HS-5 (cell line): ENCODE data around the gene ABLIM3.

ENCODE experiments used
- DNase-seq: peaks from one replicate; pipeline ENCODE4 v3.0.0-alpha.2; 2012; ENCODE audit warnings: low read depth

ABLIM3 gene

GRCh38 chr5:149282027-149282965, 141.0 kb downstream of the ABLIM3 start:
- no peak for DNase-seq

DNA sequence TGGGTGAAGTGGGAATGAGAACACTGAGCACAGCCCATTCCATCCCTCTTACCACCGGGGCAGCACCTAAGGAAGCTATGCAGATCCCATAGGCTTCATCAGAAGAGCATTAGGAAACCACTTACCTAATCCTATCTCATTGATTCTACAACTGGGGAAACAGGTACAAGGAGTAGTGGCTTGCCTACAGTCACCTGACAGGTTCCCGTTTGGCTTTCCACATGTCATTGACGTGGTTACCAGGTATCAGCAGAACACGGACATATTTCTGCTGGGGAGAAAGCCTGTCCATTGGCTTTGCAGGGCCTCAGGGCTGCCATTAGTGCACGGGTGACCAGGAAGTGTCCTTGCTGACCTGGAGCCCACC, 141.7 kb downstream of the ABLIM3 start:
- no peak for DNase-seq

GRCh38 chr5:149283626-149284480, 142.6 kb downstream of the ABLIM3 start:
- DNase-seq = no peak

DNA sequence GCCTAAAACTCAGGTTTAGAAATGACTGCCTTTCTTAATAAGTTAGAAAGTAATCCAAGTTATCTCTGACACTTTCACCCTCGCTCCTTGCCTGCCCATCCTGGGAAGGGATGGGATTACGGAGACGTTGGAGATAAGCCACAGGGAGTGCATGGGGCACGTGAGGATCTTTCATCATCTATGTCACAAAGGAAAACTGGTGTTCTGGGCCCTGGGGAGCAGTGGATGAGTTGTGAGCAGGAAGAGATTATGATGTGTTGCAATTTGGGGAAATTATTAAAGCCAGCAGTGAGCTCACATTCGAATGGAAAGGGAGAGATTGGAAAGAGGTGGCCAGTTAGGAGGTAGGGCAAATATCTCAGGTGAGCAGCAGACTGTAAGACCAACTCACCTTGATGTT, 143.2 kb downstream of the ABLIM3 start:
- DNase-seq = no peak

GRCh38 chr5:149285153-149285552, 143.9 kb downstream of the ABLIM3 start:
- no peak for DNase-seq

GRCh38 chr5:149288436-149288835, 147.1 kb downstream of the ABLIM3 start:
- DNase-seq = no peak

DNA sequence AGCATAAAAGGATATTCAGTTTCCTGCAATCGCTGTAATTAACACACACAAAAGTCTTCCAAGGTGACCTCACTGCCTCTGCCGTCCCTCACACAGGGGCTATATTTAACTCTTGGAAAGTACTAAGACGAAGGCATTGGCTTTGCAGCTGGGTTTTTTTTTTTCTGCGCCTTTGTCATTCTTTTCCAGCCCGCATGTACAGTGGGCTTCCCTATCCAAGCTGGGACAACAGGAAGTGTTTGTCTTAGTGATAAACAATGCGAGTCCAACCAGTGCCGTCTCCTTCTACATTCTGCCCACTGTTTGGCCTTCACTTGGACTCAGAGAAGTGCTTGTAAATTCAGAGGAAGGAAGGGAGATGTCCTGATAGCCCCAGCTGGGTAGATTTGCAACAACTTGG, 148.0 kb downstream of the ABLIM3 start:
- no peak for DNase-seq

- no peak for DNase-seq
Measured at GRCh38 chr5:149294872-149295829, 153.9 kb downstream of the ABLIM3 start.

GRCh38 chr5:149297340-149298025, 156.2 kb downstream of the ABLIM3 start:
- DNase-seq = no peak

GRCh38 chr5:149298163-149298562, 156.9 kb downstream of the ABLIM3 start:
- DNase-seq = no peak

DNA sequence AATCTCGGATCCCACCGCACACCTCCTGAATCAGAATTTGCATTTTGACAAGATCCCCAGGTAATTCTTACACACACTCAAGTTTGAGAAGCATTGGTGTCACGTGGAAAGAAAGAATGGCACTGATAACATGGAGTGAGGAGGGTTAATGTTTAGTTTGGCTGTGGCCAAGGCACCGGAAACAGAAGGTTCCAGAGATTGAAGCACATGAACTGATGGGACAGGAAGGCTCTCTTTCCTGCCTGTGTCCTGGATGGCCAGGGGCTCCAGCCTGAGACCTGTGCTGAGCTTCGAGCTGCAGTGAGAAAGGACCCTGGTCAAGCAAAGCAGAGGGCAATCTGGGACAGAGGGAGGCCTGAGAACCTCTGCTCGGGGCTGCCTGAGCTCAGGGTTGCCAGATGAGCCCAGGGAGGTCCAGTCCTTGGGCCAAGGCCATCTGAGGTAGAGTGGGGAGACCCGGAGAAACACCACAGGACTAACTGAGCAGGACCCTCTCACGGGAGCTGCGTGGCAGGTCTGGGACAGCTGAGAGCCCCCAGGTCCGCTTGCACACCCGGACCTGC, 157.6 kb downstream of the ABLIM3 start:
- DNase-seq = no peak

GRCh38 chr5:149299451-149300054, 158.3 kb downstream of the ABLIM3 start:
- DNase-seq = no peak

- no peak for DNase-seq
Measured at GRCh38 chr5:149300441-149300840, 159.1 kb downstream of the ABLIM3 start.

- no peak for DNase-seq
Measured at GRCh38 chr5:149301049-149301743, 159.9 kb downstream of the ABLIM3 start.

- no peak for DNase-seq
Measured at GRCh38 chr5:149301744-149302380, 160.6 kb downstream of the ABLIM3 start.

- no peak for DNase-seq
Measured at GRCh38 chr5:149302641-149303040, 161.3 kb downstream of the ABLIM3 start.

GRCh38 chr5:149303210-149303609, 161.9 kb downstream of the ABLIM3 start:
- DNase-seq = no peak

- DNase-seq = no peak
Measured at GRCh38 chr5:149304195-149305078, 163.1 kb downstream of the ABLIM3 start.
